Keratinocyte (primary cell): ENCODE measurements around the gene HEXD. TPM values are rescaled to one million over a fixed set of nuclear protein-coding genes. Genes with fewer than 3 reads are reported as not detected.

Experiments
- DNase-seq: peaks from one replicate; pipeline ENCODE4 v3.0.0-alpha.2; 2011; ENCODE audit warnings: low read depth, missing footprints, low spot score
- FAIRE-seq: peaks from 2 replicates; lab custom pipeline; 2011; peaks lifted over from hg19 to GRCh38; lab: Jason Lieb, UNC
- H2AFZ ChIP-seq: 2 replicates; pipeline ENCODE4 v1.6.0; 2012; ENCODE audit warnings: low read length, control low read depth, inconsistent platforms; ENCODE audit not compliant: control insufficient read depth
- H3K27ac ChIP-seq: 2 replicates; pipeline ENCODE4 v1.5.1; 2011; ENCODE audit warnings: low read length; ENCODE audit not compliant: control insufficient read depth, insufficient read depth
- H3K27me3 ChIP-seq: 3 replicates; pipeline ENCODE4 v1.6.0; 2011; ENCODE audit warnings: low read length; ENCODE audit not compliant: control insufficient read depth, insufficient read depth; ENCODE audit errors: extremely low read depth
- H3K36me3 ChIP-seq, 2 experiments: 2 replicates in 1 of 2; 3 replicates in 1 of 2; pipeline ENCODE4 v1.5.1; 2011; ENCODE audit warnings: low read length in 2 of 2, mild to moderate bottlenecking in 1 of 2; ENCODE audit not compliant: control insufficient read depth in 2 of 2, insufficient read depth in 2 of 2; ENCODE audit errors: extremely low read depth in 1 of 2
- H3K4me1 ChIP-seq: 3 replicates; pipeline ENCODE4 v1.5.1; 2011; ENCODE audit warnings: low read length; ENCODE audit not compliant: control insufficient read depth, insufficient read depth; ENCODE audit errors: extremely low read depth
- H3K4me2 ChIP-seq: 3 replicates; pipeline ENCODE4 v1.6.0; 2011; ENCODE audit warnings: low read depth, low read length; ENCODE audit not compliant: control insufficient read depth, insufficient read depth; ENCODE audit errors: extremely low read depth
- H3K4me3 ChIP-seq, 3 experiments: fragments of 200-600 bp in 1 of 3; sonication (generic) in 1 of 3; 2 replicates in 2 of 3; 3 replicates in 1 of 3; pipeline ENCODE4 v1.5.1; 2011 to 2016; ENCODE audit warnings: low read length in 3 of 3, mild to moderate bottlenecking in 3 of 3, control low read depth in 2 of 3, inconsistent platforms in 1 of 3, low read depth in 1 of 3, mixed read lengths in 1 of 3, mixed run types in 1 of 3, moderate library complexity in 1 of 3; ENCODE audit not compliant: control insufficient read depth in 2 of 3, insufficient read depth in 2 of 3; ENCODE audit errors: extremely low read depth in 1 of 3
- H3K79me2 ChIP-seq: 2 replicates; pipeline ENCODE4 v1.6.0; 2012; ENCODE audit warnings: low read length; ENCODE audit not compliant: control insufficient read depth, insufficient read depth
- H3K9ac ChIP-seq: 3 replicates; pipeline ENCODE4 v1.6.0; 2011; ENCODE audit warnings: low read length; ENCODE audit not compliant: control insufficient read depth, insufficient read depth; ENCODE audit errors: extremely low read depth
- H3K9me1 ChIP-seq: 3 replicates; pipeline ENCODE4 v1.6.0; 2011; ENCODE audit warnings: low read length; ENCODE audit not compliant: control insufficient read depth, insufficient read depth; ENCODE audit errors: extremely low read depth
- H3K9me3 ChIP-seq: 2 replicates; pipeline ENCODE4 v1.5.1; 2012; ENCODE audit warnings: low read depth, low read length; ENCODE audit not compliant: control insufficient read depth
- H4K20me1 ChIP-seq: 3 replicates; pipeline ENCODE4 v1.6.0; 2011; ENCODE audit warnings: low read length; ENCODE audit not compliant: control insufficient read depth, insufficient read depth; ENCODE audit errors: extremely low read depth
- EZH2 ChIP-seq: IDR thresholded peaks from one replicate; pipeline ENCODE4 v1.6.1; 2012; ENCODE audit warnings: inconsistent platforms, mild to moderate bottlenecking, low read length, moderate library complexity
- dilution Hi-C: fragments of 300-500 bp; cut with MboI; formaldehyde crosslinking; loops from one replicate; pipeline ENCODE4 v1.7.0; 2020; ENCODE audit warnings: low sequenced_read_pairs; ENCODE audit not compliant: extremely low pct_ligation_motif_present
- polyA plus RNA-seq, 5 experiments: library from polyadenylated mRNA; depleted of rRNA in 3 of 5; stranded (reverse) in 3 of 5; stranded (forward) in 1 of 5; unstranded in 1 of 5; fragments of >200 nt; gene quantifications; 1 replicate in 1 of 5; 2 replicates in 3 of 5; 3 replicates in 1 of 5; pipeline versions ENCODE4 v1.2.1 to v1.2.3, GENCODE V29; 2011 to 2012; ENCODE audit warnings: missing spikeins in 2 of 5, low read depth in 1 of 5, low replicate concordance in 1 of 5
- TF ChIP-seq, protein P1 (sequence below), 3 experiments: IDR thresholded peaks in 1 of 3; conservative IDR thresholded peaks in 1 of 3; optimal IDR thresholded peaks in 1 of 3; 2 replicates in 2 of 3; 3 replicates in 1 of 3; pipeline versions ENCODE3 to v1.5.1; 2011; ENCODE audit warnings: low read length in 3 of 3, mild to moderate bottlenecking in 3 of 3, moderate library complexity in 2 of 3, control low read depth in 1 of 3, inconsistent platforms in 1 of 3; ENCODE audit not compliant: insufficient read depth in 2 of 3; ENCODE audit errors: extremely low read depth in 1 of 3

Gene HEXD
- polyA plus RNA-seq, 1 donor (not counting 4 experiments of a cell fraction or from before 2014, with no cell fraction given) = 5.6 TPM

GRCh38 chr17:82479602-82480001, 61.5 kb downstream of the HEXD start:
- no peak overlapping the region for H3K9ac ChIP-seq
- peaks cover 6 to 16% of the 10 kb centered on the region in 2 experiments for H3K36me3 ChIP-seq

GRCh38 chr17:82480318-82480717, 62.2 kb downstream of the HEXD start:
- Histone ChIP-seq H3K4me3 (no peak overlapping the region), H3K27me3 (no peaks in the 10 kb centered on the region), H3K36me3 (peaks cover 6 to 17% of the 10 kb centered on the region in 2 experiments), H3K9ac (no peak overlapping the region), H3K27ac (no peak overlapping the region), H3K4me1 (no peaks in the 10 kb centered on the region), H3K4me2 (no peak overlapping the region), H3K9me1 (no peaks in the 10 kb centered on the region), H3K79me2 (no peaks in the 10 kb centered on the region), H4K20me1 (no peaks in the 10 kb centered on the region), H2AFZ (no peak overlapping the region), H3K9me3 (no peaks in the 10 kb centered on the region)
- dilution Hi-C loops = no loop called here
- FAIRE-seq (no peak), DNase-seq (no peak)
- TF ChIP-seq, protein P1, sequence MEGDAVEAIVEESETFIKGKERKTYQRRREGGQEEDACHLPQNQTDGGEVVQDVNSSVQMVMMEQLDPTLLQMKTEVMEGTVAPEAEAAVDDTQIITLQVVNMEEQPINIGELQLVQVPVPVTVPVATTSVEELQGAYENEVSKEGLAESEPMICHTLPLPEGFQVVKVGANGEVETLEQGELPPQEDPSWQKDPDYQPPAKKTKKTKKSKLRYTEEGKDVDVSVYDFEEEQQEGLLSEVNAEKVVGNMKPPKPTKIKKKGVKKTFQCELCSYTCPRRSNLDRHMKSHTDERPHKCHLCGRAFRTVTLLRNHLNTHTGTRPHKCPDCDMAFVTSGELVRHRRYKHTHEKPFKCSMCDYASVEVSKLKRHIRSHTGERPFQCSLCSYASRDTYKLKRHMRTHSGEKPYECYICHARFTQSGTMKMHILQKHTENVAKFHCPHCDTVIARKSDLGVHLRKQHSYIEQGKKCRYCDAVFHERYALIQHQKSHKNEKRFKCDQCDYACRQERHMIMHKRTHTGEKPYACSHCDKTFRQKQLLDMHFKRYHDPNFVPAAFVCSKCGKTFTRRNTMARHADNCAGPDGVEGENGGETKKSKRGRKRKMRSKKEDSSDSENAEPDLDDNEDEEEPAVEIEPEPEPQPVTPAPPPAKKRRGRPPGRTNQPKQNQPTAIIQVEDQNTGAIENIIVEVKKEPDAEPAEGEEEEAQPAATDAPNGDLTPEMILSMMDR (optimal IDR thresholded peaks at IDR 0.05 in 1 of 3, IDR thresholded peaks at IDR 0.05 in 1 of 3, conservative IDR thresholded peaks at IDR 0.05 in 1 of 3; ENCODE audit: extremely low read depth in 1 of 3, insufficient read depth in 2 of 3, low read length in 3 of 3) = no peak
- TF ChIP-seq EZH2 = no peak

More at GRCh38 chr17:82479602-82480001, 61.5 kb downstream of the HEXD start:
- H2AFZ ChIP-seq = no peak overlapping the region
- no peaks in the 10 kb centered on the region for H3K79me2 ChIP-seq
- DNase-seq = no peak
- no peak overlapping the region for H3K27ac ChIP-seq
- FAIRE-seq = no peak
- no peak overlapping the region for H3K4me2 ChIP-seq
- H3K4me3 ChIP-seq = no peak overlapping the region
- no peaks in the 10 kb centered on the region for H4K20me1 ChIP-seq
- no peaks in the 10 kb centered on the region for H3K27me3 ChIP-seq
- no peaks in the 10 kb centered on the region for H3K4me1 ChIP-seq
- dilution Hi-C loops = no loop called here
- H3K9me3 ChIP-seq = no peaks in the 10 kb centered on the region
- no peaks in the 10 kb centered on the region for H3K9me1 ChIP-seq
- TF ChIP-seq, protein P1 (optimal IDR thresholded peaks at IDR 0.05 in 1 of 3, IDR thresholded peaks at IDR 0.05 in 1 of 3, conservative IDR thresholded peaks at IDR 0.05 in 1 of 3; ENCODE audit: extremely low read depth in 1 of 3, insufficient read depth in 2 of 3, low read length in 3 of 3) = no peak
- TF ChIP-seq EZH2 = no peak
